ENCODE results near the gene KRT12. TPM values are rescaled to one million over a fixed set of nuclear protein-coding genes. Genes with fewer than 3 reads are reported as not detected.

The KRT12 gene
- total and polyA plus RNA-seq, 9 of the 15 experiments (the other 6 are each of a cell fraction or from before 2014, with no cell fraction given) = 0.18 to 7.0 (median 2.2) TPM

- Histone ChIP-seq H3K27ac (ENCODE audit: extremely low read depth, low read depth, low read length) (no peak overlapping the region), H4K20me1 (replicated peaks; ENCODE audit: control insufficient read depth, insufficient read depth, low read length) (no peaks in the 10 kb centered on the region), H3K4me3 (no peak overlapping the region), H2AFZ (ENCODE audit: low read depth, low read length) (no peak overlapping the region), H3K4me1 (replicated peaks in 1 of 2; ENCODE audit: control insufficient read depth in 2 of 2, insufficient read depth in 2 of 2, low read length in 2 of 2) (peaks cover 0 to 5% of the 10 kb centered on the region in 2 experiments; a peak in 2 of 5 replicates), H3K79me2 (ENCODE audit: control insufficient read depth, insufficient read depth, low read length) (no peaks in the 10 kb centered on the region), H3K4me2 (ENCODE audit: insufficient read depth, low read length) (no peak overlapping the region), H3K9me3 (replicated peaks; ENCODE audit: control insufficient read depth, insufficient read depth, low read depth, low read length) (no peaks in the 10 kb centered on the region), H3K27me3 (ENCODE audit: control insufficient read depth in 2 of 2, insufficient read depth in 2 of 2, low read length in 2 of 2) (no peaks in the 10 kb centered on the region), H3K9ac (ENCODE audit: insufficient read depth in 1 of 2, low read depth in 2 of 2, low read length in 2 of 2) (no peak overlapping the region), H3K9me1 (ENCODE audit: control insufficient read depth, insufficient read depth, low read length) (no peaks in the 10 kb centered on the region), H3K36me3 (ENCODE audit: control insufficient read depth, insufficient read depth, low read length) (no peaks in the 10 kb centered on the region)
- POLR2A ChIA-PET = interaction anchor here (0.6 to 1.3 kb wide), 4 partner anchors 8 to 434 kb away, joined by 3 to 4 read pairs (median 4); partner anchors contain the start of gene KRT20
- intact Hi-C loops (cut with micrococcal nuclease) (no loop called here), in situ Hi-C loops (cut with MboI) (no loop called here)
- no TSS peak for BruUV-seq (replicated peaks)
- FAIRE-seq (no peak), DNase-seq (ENCODE audit: extremely low read depth in 1 of 4, low spot score in 3 of 4) (peak in 1 of 4 experiments; percentile 26), ATAC-seq (no peak)
- CTCF ChIA-PET (ENCODE audit: low intra/inter-chr PET ratio) = no interaction called here
- 41% methylated on average over 7 of the region's 7 CpGs for WGBS (ENCODE audit: insufficient coverage, low coverage, missing lambda C conversion rate)
- no peak for TF ChIP-seq ERF (CRISPR knock-in tag; IDR thresholded peaks at IDR 0.05)
- TF ChIP-seq ZSCAN29 (IDR thresholded peaks at IDR 0.05) = no peak
- TF ChIP-seq RBFOX2 (IDR thresholded peaks at IDR 0.05; ENCODE audit: low read depth, low read length) = no peak
- TF ChIP-seq C11orf30 (IDR thresholded peaks at IDR 0.05; ENCODE audit: low read depth) = no peak
- TF ChIP-seq ZNF583 (CRISPR knock-in tag; IDR thresholded peaks at IDR 0.05) = no peak
- no peak for TF ChIP-seq TCF15 (CRISPR knock-in tag; IDR thresholded peaks at IDR 0.05)
- TF ChIP-seq ZC3H11A (IDR thresholded peaks at IDR 0.05; ENCODE audit: low read depth, low read length) = no peak
- no peak for TF ChIP-seq ZNF75A (CRISPR knock-in tag; IDR thresholded peaks at IDR 0.05)
- TF ChIP-seq SMAD2 (IDR thresholded peaks at IDR 0.05; ENCODE audit: low read depth, low read length) = no peak
- peak; percentile 39; the same call in 1 of the 2 replicates for TF ChIP-seq TCF3 (CRISPR knock-in tag; IDR thresholded peaks at IDR 0.05)
- no peak for TF ChIP-seq MCM3 (IDR thresholded peaks at IDR 0.05)
- no peak for TF ChIP-seq TCF7 (IDR thresholded peaks at IDR 0.05; ENCODE audit: borderline replicate concordance)
- no peak for TF ChIP-seq ILF3 (IDR thresholded peaks at IDR 0.05; ENCODE audit: borderline replicate concordance)
- TF ChIP-seq NCOR1 (IDR thresholded peaks at IDR 0.05) = peak; percentile 10; the same call in 1 of the 2 replicates
- no peak for TF ChIP-seq L3MBTL2 (IDR thresholded peaks at IDR 0.05)
- TF ChIP-seq ZNF398 (CRISPR knock-in tag; IDR thresholded peaks at IDR 0.05) = no peak
- TF ChIP-seq HMGXB4 (CRISPR knock-in tag; IDR thresholded peaks at IDR 0.05) = no peak
- no peak for TF ChIP-seq ZSCAN32 (CRISPR knock-in tag; IDR thresholded peaks at IDR 0.05)
- TF ChIP-seq SMARCA4 (IDR thresholded peaks at IDR 0.05) = no peak
- no peak for TF ChIP-seq E2F8 (IDR thresholded peaks at IDR 0.05; ENCODE audit: low read depth, partially characterized antibody)
Measured at GRCh38 chr17:40871316-40871715, 4.3 kb upstream of the KRT12 start.
